ENCODE data around the gene PIP5K1C. TPM values are rescaled to one million over a fixed set of nuclear protein-coding genes. Genes with fewer than 3 reads are reported as not detected.

Gene PIP5K1C
- 11.5 TPM for polyA plus RNA-seq

GRCh38 chr19:3700242-3701032, at the start of gene PIP5K1C:
TSS of gene PIP5K1C (minus strand) at chr19:3700468. CDS start at chr19:3700390, 78 bp downstream.
- Mint-ChIP-seq H3K36me3 (no peaks in the 10 kb centered on the region), H3K4me1 (peaks cover 12 to 15% (median 14%) of the 10 kb centered on the region in 3 donors), H3K27ac (peak within 1 kb of the TSS; percentile 39 to 81 (median 70)), H3K4me3 (peak within 1 kb of the TSS; percentile 83 to 95 (median 92)), H3K9me3 (no peaks in the 10 kb centered on the region), H3K27me3 (no peaks in the 10 kb centered on the region)

- H3K27ac Mint-ChIP-seq, result no peak overlapping the region
- no peak overlapping the region for H3K4me3 Mint-ChIP-seq
- peaks cover 9% of the 10 kb centered on the region for H3K36me3 Mint-ChIP-seq
- H3K9me3 Mint-ChIP-seq, result no peaks in the 10 kb centered on the region
- H3K4me1 Mint-ChIP-seq, result no peaks in the 10 kb centered on the region
- H3K27me3 Mint-ChIP-seq, result no peaks in the 10 kb centered on the region
Observed at GRCh38 chr19:3748965-3749364, 48.7 kb upstream of the PIP5K1C start.

- Mint-ChIP-seq H3K9me3 (peaks cover 0 to 4% (median 0%) of the 10 kb centered on the region in 3 donors), H3K36me3 (peaks cover 6% of the 10 kb centered on the region), H3K27me3 (no peaks in the 10 kb centered on the region), H3K27ac (no peak overlapping the region), H3K4me1 (no peaks in the 10 kb centered on the region), H3K4me3 (no peak overlapping the region)
Observed at GRCh38 chr19:3746371-3747056, 46.2 kb upstream of the PIP5K1C start.

GRCh38 chr19:3745363-3746045, 45.2 kb upstream of the PIP5K1C start:
- Mint-ChIP-seq H3K4me1 (no peaks in the 10 kb centered on the region), H3K36me3 (peaks cover 3% of the 10 kb centered on the region), H3K4me3 (no peak overlapping the region), H3K27ac (no peak overlapping the region), H3K27me3 (no peaks in the 10 kb centered on the region), H3K9me3 (peaks cover 0 to 4% (median 0%) of the 10 kb centered on the region in 3 donors)

- H3K27ac Mint-ChIP-seq, result no peak overlapping the region
- H3K4me1 Mint-ChIP-seq, result no peaks in the 10 kb centered on the region
- no peaks in the 10 kb centered on the region for H3K36me3 Mint-ChIP-seq
- H3K4me3 Mint-ChIP-seq, result no peak overlapping the region
- no peaks in the 10 kb centered on the region for H3K27me3 Mint-ChIP-seq
- H3K9me3 Mint-ChIP-seq, result peaks cover 0 to 4% (median 0%) of the 10 kb centered on the region in 3 donors
Observed at GRCh38 chr19:3743486-3743885, 43.2 kb upstream of the PIP5K1C start.

- peaks cover 0 to 4% (median 0%) of the 10 kb centered on the region in 3 donors for H3K9me3 Mint-ChIP-seq
- no peaks in the 10 kb centered on the region for H3K36me3 Mint-ChIP-seq
- H3K4me3 Mint-ChIP-seq, result no peak overlapping the region
- peaks cover 5% of the 10 kb centered on the region for H3K27me3 Mint-ChIP-seq
- no peaks in the 10 kb centered on the region for H3K4me1 Mint-ChIP-seq
- H3K27ac Mint-ChIP-seq, result no peak overlapping the region
Observed at GRCh38 chr19:3740431-3740830, 40.2 kb upstream of the PIP5K1C start.

- H3K4me1 Mint-ChIP-seq, result no peaks in the 10 kb centered on the region
- no peaks in the 10 kb centered on the region for H3K36me3 Mint-ChIP-seq
- H3K27me3 Mint-ChIP-seq, result peaks cover 5% of the 10 kb centered on the region
- peaks cover 0 to 4% (median 0%) of the 10 kb centered on the region in 3 donors for H3K9me3 Mint-ChIP-seq
- H3K4me3 Mint-ChIP-seq, result no peak overlapping the region
- no peak overlapping the region for H3K27ac Mint-ChIP-seq
Observed at GRCh38 chr19:3738477-3739220, 38.4 kb upstream of the PIP5K1C start.

- Mint-ChIP-seq H3K36me3 (no peaks in the 10 kb centered on the region), H3K9me3 (peaks cover 0 to 2% (median 0%) of the 10 kb centered on the region in 3 donors), H3K4me1 (no peaks in the 10 kb centered on the region), H3K27me3 (peaks cover 5% of the 10 kb centered on the region), H3K4me3 (no peak overlapping the region), H3K27ac (no peak overlapping the region)
Observed at GRCh38 chr19:3737487-3738205, 37.4 kb upstream of the PIP5K1C start.

GRCh38 chr19:3736106-3736724, 35.9 kb upstream of the PIP5K1C start:
- no peak overlapping the region for H3K27ac Mint-ChIP-seq
- no peak overlapping the region for H3K4me3 Mint-ChIP-seq
- peaks cover 5% of the 10 kb centered on the region for H3K27me3 Mint-ChIP-seq
- H3K4me1 Mint-ChIP-seq, result no peaks in the 10 kb centered on the region
- H3K9me3 Mint-ChIP-seq, result peaks cover 0 to 2% (median 0%) of the 10 kb centered on the region in 3 donors
- no peaks in the 10 kb centered on the region for H3K36me3 Mint-ChIP-seq

GRCh38 chr19:3734310-3734600, 34.0 kb upstream of the PIP5K1C start:
- Mint-ChIP-seq H3K27ac (no peak overlapping the region), H3K27me3 (peaks cover 5% of the 10 kb centered on the region), H3K9me3 (peaks cover 0 to 2% (median 0%) of the 10 kb centered on the region in 3 donors), H3K4me3 (no peak overlapping the region), H3K4me1 (no peaks in the 10 kb centered on the region), H3K36me3 (peaks cover 2% of the 10 kb centered on the region)

- Mint-ChIP-seq H3K27me3 (peaks cover 5% of the 10 kb centered on the region), H3K4me1 (no peaks in the 10 kb centered on the region), H3K9me3 (peaks cover 0 to 2% (median 0%) of the 10 kb centered on the region in 3 donors), H3K4me3 (no peak overlapping the region), H3K36me3 (peaks cover 2% of the 10 kb centered on the region), H3K27ac (no peak overlapping the region)
Observed at GRCh38 chr19:3733549-3734309, 33.5 kb upstream of the PIP5K1C start.

GRCh38 chr19:3732108-3732507, 31.8 kb upstream of the PIP5K1C start:
- no peak overlapping the region for H3K4me3 Mint-ChIP-seq
- peaks cover 0 to 2% (median 0%) of the 10 kb centered on the region in 3 donors for H3K9me3 Mint-ChIP-seq
- no peaks in the 10 kb centered on the region for H3K27me3 Mint-ChIP-seq
- peaks cover 2% of the 10 kb centered on the region for H3K36me3 Mint-ChIP-seq
- no peaks in the 10 kb centered on the region for H3K4me1 Mint-ChIP-seq
- H3K27ac Mint-ChIP-seq, result no peak overlapping the region

- H3K4me3 Mint-ChIP-seq, result no peak overlapping the region
- peaks cover 0 to 2% (median 0%) of the 10 kb centered on the region in 3 donors for H3K9me3 Mint-ChIP-seq
- peaks cover 2% of the 10 kb centered on the region for H3K36me3 Mint-ChIP-seq
- H3K4me1 Mint-ChIP-seq, result no peaks in the 10 kb centered on the region
- no peak overlapping the region for H3K27ac Mint-ChIP-seq
- H3K27me3 Mint-ChIP-seq, result no peaks in the 10 kb centered on the region
Observed at GRCh38 chr19:3730457-3730958, 30.2 kb upstream of the PIP5K1C start.
